HEK293T (cell line): Measurements from ENCODE around the gene ASTN2.

Experiments
- CTCF ChIA-PET: fragments of 350-600 bp; formaldehyde crosslinking; extraction: SDS; loops from one replicate; lab custom pipeline; 2021; ENCODE audit warnings: antibody characterized with exemption, inconsistent platforms; lab: Yijun Ruan, JAX
- POLR2A ChIA-PET: fragments of 350-600 bp; formaldehyde crosslinking; extraction: SDS; loops from one replicate; lab custom pipeline; 2020; ENCODE audit warnings: antibody characterized with exemption, inconsistent platforms; lab: Yijun Ruan, JAX
- DNase-seq: peaks from one replicate; pipeline ENCODE4 v3.0.0; 2012; ENCODE audit warnings: mixed read lengths; ENCODE audit errors: extremely low spot score
- ARNT ChIP-seq: fragments of 450-650 bp; IDR thresholded peaks from 2 replicates; pipeline ENCODE4 v1.6.1; 2017; ENCODE audit warnings: mild to moderate bottlenecking
- BHLHE40 ChIP-seq: fragments of 450-650 bp; IDR thresholded peaks from 2 replicates; pipeline ENCODE4 v1.6.1; 2016; ENCODE audit warnings: mild to moderate bottlenecking, moderate library complexity, borderline replicate concordance
- CTBP1 ChIP-seq: fragments of 450-650 bp; IDR thresholded peaks from 2 replicates; pipeline ENCODE4 v1.6.1; 2016; ENCODE audit warnings: borderline replicate concordance
- ELF4 ChIP-seq: fragments of 450-650 bp; IDR thresholded peaks from 2 replicates; pipeline ENCODE4 v1.6.1; 2017; ENCODE audit warnings: antibody characterized with exemption
- FOXA1 ChIP-seq: fragments of 450-650 bp; IDR thresholded peaks from 2 replicates; pipeline ENCODE4 v1.6.1; 2016; ENCODE audit warnings: mild to moderate bottlenecking
- FOXK2 ChIP-seq: fragments of 450-650 bp; IDR thresholded peaks from 2 replicates; pipeline ENCODE4 v1.6.1; 2016; ENCODE audit warnings: mild to moderate bottlenecking
- FOXM1 ChIP-seq: fragments of 450-650 bp; IDR thresholded peaks from 2 replicates; pipeline ENCODE4 v1.6.1; 2017; ENCODE audit warnings: mild to moderate bottlenecking, borderline replicate concordance
- HDGF ChIP-seq: fragments of 450-650 bp; IDR thresholded peaks from 2 replicates; pipeline ENCODE4 v1.6.1; 2017; ENCODE audit warnings: antibody characterized with exemption, borderline replicate concordance
- L3MBTL2 ChIP-seq: fragments of 450-650 bp; conservative IDR thresholded peaks from 2 replicates; pipeline ENCODE4 v1.6.1; 2016; ENCODE audit warnings: mild to moderate bottlenecking
- LEF1 ChIP-seq: fragments of 450-650 bp; IDR thresholded peaks from 2 replicates; pipeline ENCODE4 v1.6.1; 2017; ENCODE audit warnings: mild to moderate bottlenecking, borderline replicate concordance
- NFRKB ChIP-seq: fragments of 450-650 bp; IDR thresholded peaks from 2 replicates; pipeline ENCODE4 v1.6.1; 2016; ENCODE audit warnings: mild to moderate bottlenecking, moderate library complexity
- PKNOX1 ChIP-seq: fragments of 450-650 bp; IDR thresholded peaks from 2 replicates; pipeline ENCODE4 v1.6.1; 2016
- SP1 ChIP-seq: fragments of 450-650 bp; IDR thresholded peaks from 2 replicates; pipeline ENCODE4 v1.6.1; 2017
- SUZ12 ChIP-seq: fragments of 450-650 bp; IDR thresholded peaks from 2 replicates; pipeline ENCODE4 v1.6.1; 2016; ENCODE audit warnings: mild to moderate bottlenecking
- TARDBP ChIP-seq: fragments of 450-650 bp; IDR thresholded peaks from 2 replicates; pipeline ENCODE4 v1.6.1; 2016
- ZNF384 ChIP-seq: fragments of 450-650 bp; IDR thresholded peaks from 2 replicates; pipeline ENCODE4 v1.6.1; 2016

Gene ASTN2

GRCh38 chr9:117290856-117291622, 123.8 kb downstream of the ASTN2 start:
- DNase-seq: no peak
- CTCF ChIA-PET: no interaction called here
- TF ChIP-seq SUZ12 (no peak), FOXM1 (no peak), ZNF384 (no peak), ARNT (no peak), CTBP1 (no peak), NFRKB (no peak), TARDBP (no peak), HDGF (no peak), BHLHE40 (no peak), LEF1 (no peak), PKNOX1 (no peak), SP1 (no peak), ELF4 (no peak), FOXA1 (no peak), L3MBTL2 (no peak)
- POLR2A ChIA-PET: no interaction called here

- DNase-seq: no peak
- no peak for TF ChIP-seq FOXA1
- no peak for TF ChIP-seq SUZ12
- TF ChIP-seq HDGF: no peak
- TF ChIP-seq CTBP1: no peak
- TF ChIP-seq ELF4: no peak
- TF ChIP-seq LEF1: no peak
- TF ChIP-seq ZNF384: no peak
- no peak for TF ChIP-seq NFRKB
- TF ChIP-seq PKNOX1: no peak
- TF ChIP-seq TARDBP: no peak
- no peak for TF ChIP-seq FOXM1
- no peak for TF ChIP-seq BHLHE40
- no peak for TF ChIP-seq SP1
- no peak for TF ChIP-seq L3MBTL2
- ChIA-PET POLR2A (no interaction called here), CTCF (no interaction called here)
Measured at GRCh38 chr9:117290306-117290840, 124.5 kb downstream of the ASTN2 start.

GRCh38 chr9:117286245-117286644, 128.6 kb downstream of the ASTN2 start:
- ChIA-PET POLR2A (no interaction called here), CTCF (no interaction called here)
- no peak for DNase-seq
- no peak for TF ChIP-seq SUZ12
- no peak for TF ChIP-seq CTBP1
- TF ChIP-seq ELF4: no peak
- no peak for TF ChIP-seq BHLHE40
- TF ChIP-seq FOXM1: no peak
- no peak for TF ChIP-seq NFRKB
- TF ChIP-seq FOXK2: no peak
- TF ChIP-seq SP1: no peak
- TF ChIP-seq LEF1: no peak
- no peak for TF ChIP-seq TARDBP
- no peak for TF ChIP-seq L3MBTL2
- no peak for TF ChIP-seq PKNOX1
- TF ChIP-seq HDGF: no peak

- ChIA-PET POLR2A (no interaction called here), CTCF (interaction anchor here (0.7 kb wide), 1 partner anchor 644 kb away, joined by 4 read pairs; no protein-coding TSS in a partner anchor)
- no peak for TF ChIP-seq ELF4
- no peak for TF ChIP-seq SP1
- no peak for TF ChIP-seq BHLHE40
- TF ChIP-seq LEF1: no peak
- TF ChIP-seq SUZ12: no peak
- TF ChIP-seq HDGF: no peak
- TF ChIP-seq NFRKB: no peak
- no peak for TF ChIP-seq ARNT
- no peak for TF ChIP-seq L3MBTL2
- no peak for TF ChIP-seq FOXK2
- TF ChIP-seq TARDBP: no peak
- TF ChIP-seq PKNOX1: no peak
- no peak for TF ChIP-seq FOXA1
- no peak for TF ChIP-seq CTBP1
- TF ChIP-seq ZNF384: no peak
- no peak for TF ChIP-seq FOXM1
- DNase-seq: no peak
Measured at GRCh38 chr9:117284414-117284813, 130.4 kb downstream of the ASTN2 start.

- no peak for DNase-seq
- ChIA-PET POLR2A (no interaction called here), CTCF (no interaction called here)
- no peak for TF ChIP-seq ZNF384
- TF ChIP-seq CTBP1: no peak
- TF ChIP-seq BHLHE40: no peak
- TF ChIP-seq ARNT: no peak
- TF ChIP-seq ELF4: no peak
- TF ChIP-seq HDGF: no peak
- TF ChIP-seq TARDBP: no peak
- TF ChIP-seq NFRKB: no peak
- TF ChIP-seq FOXM1: no peak
- no peak for TF ChIP-seq FOXK2
- TF ChIP-seq L3MBTL2: no peak
- no peak for TF ChIP-seq SUZ12
- no peak for TF ChIP-seq FOXA1
- TF ChIP-seq LEF1: no peak
Measured at GRCh38 chr9:117282541-117282940, 132.3 kb downstream of the ASTN2 start.
